K562 (cell line): ENCODE results near the gene STRA6. TPM values are rescaled to one million over a fixed set of nuclear protein-coding genes. Genes with fewer than 3 reads are reported as not detected.

Source experiments
- CCAR2 ChIP-seq: fragments of 200-400 bp; formaldehyde crosslinking; IDR thresholded peaks from 2 replicates; pipeline ENCODE4 v1.6.1; 2017; ENCODE audit warnings: mild to moderate bottlenecking, low read depth, low read length
- IFI16 ChIP-seq: fragments of 250-450 bp; sonication (Bioruptor Pico); IDR thresholded peaks from 2 replicates; pipeline ENCODE4 v2.1.2; 2022; ENCODE audit warnings: mild to moderate bottlenecking, inconsistent platforms
- MAZ ChIP-seq, 2 experiments: fragments of 450-650 bp in 1 of 2; sonication (generic) in 1 of 2; formaldehyde crosslinking; IDR thresholded peaks in 1 of 2; conservative IDR thresholded peaks in 1 of 2; 2 replicates each; pipeline versions ENCODE4 v1.4.0 to v1.5.0; 2020; ENCODE audit warnings: mild to moderate bottlenecking in 1 of 2, missing genetic modification reagents in 1 of 2
- NR0B1 ChIP-seq: fragments of 450-650 bp; IDR thresholded peaks from one replicate; pipeline ENCODE4 v1.6.1; 2018; ENCODE audit warnings: mild to moderate bottlenecking, moderate library complexity; ENCODE audit not compliant: partially characterized antibody
- RNF2 ChIP-seq: sonication (generic); IDR thresholded peaks from 2 replicates; pipeline ENCODE4 v1.6.1; 2016
- TARDBP ChIP-seq: fragments of 450-650 bp; IDR thresholded peaks from 2 replicates; pipeline ENCODE4 v1.6.1; 2016
- TRIM24 ChIP-seq, 2 experiments: fragments of 450-650 bp; IDR thresholded peaks; 2 replicates each; pipeline ENCODE4 v1.6.1; 2016
- YBX1 ChIP-seq: fragments of 450-650 bp; IDR thresholded peaks from 2 replicates; pipeline ENCODE4 v1.7.1; 2016; ENCODE audit warnings: mild to moderate bottlenecking
- ZNF184 ChIP-seq: sonication (generic); formaldehyde crosslinking; IDR thresholded peaks from 2 replicates; pipeline ENCODE4 v1.5.0; 2020; ENCODE audit warnings: missing genetic modification reagents
- ZNF551 ChIP-seq: fragments of 250-450 bp; sonication (Bioruptor Pico); IDR thresholded peaks from 2 replicates; pipeline ENCODE4 v1.5.0; 2021; ENCODE audit warnings: mild to moderate bottlenecking, moderate library complexity
- polyA plus RNA-seq, 8 experiments: library from polyadenylated mRNA; depleted of rRNA in 4 of 8; stranded (reverse) in 5 of 8; unstranded in 3 of 8; fragments of >200 nt; fragmentation: Nextera tagmentation in 2 of 8; fragmentation: Illumina TruSeq in 1 of 8; extraction: Ambion mirVana in 2 of 8; extraction: Trizol in 1 of 8; gene quantifications; 2 replicates each; pipeline versions ENCODE4 v1.2.1 to v1.2.3, GENCODE V29; 2011 to 2014; ENCODE audit warnings: inconsistent platforms in 1 of 8, missing spikeins in 1 of 8
- total RNA-seq, 7 experiments: library from RNA; depleted of rRNA in 6 of 7; stranded (reverse); fragments of >200 nt in 6 of 7; fragmentation: Illumina TruSeq in 2 of 7; extraction: Trizol in 2 of 7; gene quantifications; 2 replicates each; pipeline versions ENCODE4 v1.2.1 to v1.2.3, GENCODE V29; 2011 to 2021; ENCODE audit warnings: low replicate concordance in 1 of 7
- TF ChIP-seq, protein P1 (sequence below): sonication (generic); formaldehyde crosslinking; IDR thresholded peaks from 2 replicates; pipeline ENCODE4 v1.8.0; 2022; ENCODE audit warnings: mild to moderate bottlenecking, missing genetic modification reagents

STRA6 gene
- total and polyA plus RNA-seq, 9 of the 15 experiments (the other 6 are each of a cell fraction or from before 2014, with no cell fraction given): 0.04 to 2.0 (median 0.43) TPM; not detected in 2

- TF ChIP-seq, protein P1, sequence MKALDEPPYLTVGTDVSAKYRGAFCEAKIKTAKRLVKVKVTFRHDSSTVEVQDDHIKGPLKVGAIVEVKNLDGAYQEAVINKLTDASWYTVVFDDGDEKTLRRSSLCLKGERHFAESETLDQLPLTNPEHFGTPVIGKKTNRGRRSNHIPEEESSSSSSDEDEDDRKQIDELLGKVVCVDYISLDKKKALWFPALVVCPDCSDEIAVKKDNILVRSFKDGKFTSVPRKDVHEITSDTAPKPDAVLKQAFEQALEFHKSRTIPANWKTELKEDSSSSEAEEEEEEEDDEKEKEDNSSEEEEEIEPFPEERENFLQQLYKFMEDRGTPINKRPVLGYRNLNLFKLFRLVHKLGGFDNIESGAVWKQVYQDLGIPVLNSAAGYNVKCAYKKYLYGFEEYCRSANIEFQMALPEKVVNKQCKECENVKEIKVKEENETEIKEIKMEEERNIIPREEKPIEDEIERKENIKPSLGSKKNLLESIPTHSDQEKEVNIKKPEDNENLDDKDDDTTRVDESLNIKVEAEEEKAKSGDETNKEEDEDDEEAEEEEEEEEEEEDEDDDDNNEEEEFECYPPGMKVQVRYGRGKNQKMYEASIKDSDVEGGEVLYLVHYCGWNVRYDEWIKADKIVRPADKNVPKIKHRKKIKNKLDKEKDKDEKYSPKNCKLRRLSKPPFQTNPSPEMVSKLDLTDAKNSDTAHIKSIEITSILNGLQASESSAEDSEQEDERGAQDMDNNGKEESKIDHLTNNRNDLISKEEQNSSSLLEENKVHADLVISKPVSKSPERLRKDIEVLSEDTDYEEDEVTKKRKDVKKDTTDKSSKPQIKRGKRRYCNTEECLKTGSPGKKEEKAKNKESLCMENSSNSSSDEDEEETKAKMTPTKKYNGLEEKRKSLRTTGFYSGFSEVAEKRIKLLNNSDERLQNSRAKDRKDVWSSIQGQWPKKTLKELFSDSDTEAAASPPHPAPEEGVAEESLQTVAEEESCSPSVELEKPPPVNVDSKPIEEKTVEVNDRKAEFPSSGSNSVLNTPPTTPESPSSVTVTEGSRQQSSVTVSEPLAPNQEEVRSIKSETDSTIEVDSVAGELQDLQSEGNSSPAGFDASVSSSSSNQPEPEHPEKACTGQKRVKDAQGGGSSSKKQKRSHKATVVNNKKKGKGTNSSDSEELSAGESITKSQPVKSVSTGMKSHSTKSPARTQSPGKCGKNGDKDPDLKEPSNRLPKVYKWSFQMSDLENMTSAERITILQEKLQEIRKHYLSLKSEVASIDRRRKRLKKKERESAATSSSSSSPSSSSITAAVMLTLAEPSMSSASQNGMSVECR: no peak
- TF ChIP-seq IFI16: no peak
- no peak for TF ChIP-seq ZNF551 (CRISPR knock-in tag)
- no peak for TF ChIP-seq RNF2
- no peak for TF ChIP-seq TRIM24 (IDR thresholded peaks at IDR 0.05)
- no peak for TF ChIP-seq MAZ (CRISPR knock-in tag; conservative IDR thresholded peaks at IDR 0.05 in 1 of 2, IDR thresholded peaks at IDR 0.05 in 1 of 2)
- no peak for TF ChIP-seq CCAR2
- no peak for TF ChIP-seq TARDBP
- no peak for TF ChIP-seq YBX1
- TF ChIP-seq NR0B1: no peak
- TF ChIP-seq ZNF184 (CRISPR knock-in tag): no peak
Measured at GRCh38 chr15:74193905-74194304, 8.7 kb downstream of the STRA6 start (continued).
